IMR-90 (cell line): ENCODE results near the gene SERPINH1. TPM values are rescaled to one million over a fixed set of nuclear protein-coding genes. Genes with fewer than 3 reads are reported as not detected.

Source experiments
- ATAC-seq: fragments of 200-7000 bp; cut with Tn5 transposase; 2 replicates; pipeline ENCODE4 v1.9.1; 2020; ENCODE audit warnings: low read depth, mild to moderate bottlenecking, moderate library complexity
- BruUV-seq: library from RNA; stranded (reverse); fragments of 400-500 nt; replicated peaks from 2 replicates; lab custom pipeline; 2021; lab: Mats Ljungman, UMichigan
- CTCF ChIA-PET: fragments of 300-600 bp; formaldehyde crosslinking; extraction: SDS; loops from one replicate; lab custom pipeline; 2021; ENCODE audit warnings: antibody characterized with exemption; lab: Yijun Ruan, JAX
- POLR2A ChIA-PET: fragments of 300-600 bp; sonication (Branson Sonifier 250); formaldehyde crosslinking; loops from one replicate; lab custom pipeline; 2022; ENCODE audit warnings: antibody characterized with exemption; ENCODE audit not compliant: unreplicated experiment; lab: Charles Lee
- DNase-seq: peaks from one replicate; pipeline ENCODE4 v3.0.0; 2013
- H2AFZ ChIP-seq: replicated peaks from 2 replicates; pipeline ENCODE3; 2013; ENCODE audit warnings: low read length, mild to moderate bottlenecking; ENCODE audit not compliant: poor library complexity
- H2AK5ac ChIP-seq: 2 replicates; pipeline ENCODE4 v1.6.1; 2013; ENCODE audit warnings: low read depth, low read length, inconsistent platforms
- H2AK9ac ChIP-seq: replicated peaks from 2 replicates; pipeline ENCODE3; 2013; ENCODE audit warnings: mild to moderate bottlenecking, low read depth, low read length, moderate library complexity; ENCODE audit not compliant: poor library complexity
- H2BK120ac ChIP-seq: 2 replicates; pipeline ENCODE4 v1.6.1; 2013; ENCODE audit warnings: low read depth, low read length, inconsistent platforms
- H2BK15ac ChIP-seq: 3 replicates; pipeline ENCODE4 v1.6.1; 2013; ENCODE audit warnings: low read depth, low read length, inconsistent platforms
- H2BK20ac ChIP-seq: 2 replicates; pipeline ENCODE4 v1.6.1; 2013; ENCODE audit warnings: low read depth, mild to moderate bottlenecking, inconsistent platforms, low read length, moderate library complexity
- H2BK5ac ChIP-seq: 2 replicates; pipeline ENCODE4 v1.6.1; 2013; ENCODE audit warnings: mild to moderate bottlenecking, low read depth, low read length, inconsistent platforms; ENCODE audit not compliant: poor library complexity, severe bottlenecking
- H3K14ac ChIP-seq: replicated peaks from 2 replicates; pipeline ENCODE4 v1.6.1; 2013; ENCODE audit warnings: low read depth, low read length, inconsistent platforms
- H3K18ac ChIP-seq: 2 replicates; pipeline ENCODE4 v1.6.1; 2013; ENCODE audit warnings: low read depth, low read length, control low read depth
- H3K23ac ChIP-seq: 2 replicates; pipeline ENCODE4 v1.6.1; 2013; ENCODE audit warnings: low read depth, low read length, inconsistent platforms
- H3K27ac ChIP-seq: 2 replicates; pipeline ENCODE4 v1.5.1; 2013; ENCODE audit warnings: mild to moderate bottlenecking, control low read depth, low read length; ENCODE audit not compliant: insufficient read depth
- H3K27me3 ChIP-seq: 2 replicates; pipeline ENCODE4 v1.6.1; 2013; ENCODE audit warnings: low read length; ENCODE audit not compliant: control insufficient read depth, insufficient read depth
- H3K36me3 ChIP-seq: 2 replicates; pipeline ENCODE4 v1.6.1; 2013; ENCODE audit warnings: low read length, mixed read lengths; ENCODE audit not compliant: control insufficient read depth, insufficient read depth
- H3K4ac ChIP-seq: 2 replicates; pipeline ENCODE4 v1.6.1; 2013; ENCODE audit warnings: low read depth, low read length, inconsistent platforms
- H3K4me1 ChIP-seq: 2 replicates; pipeline ENCODE4 v1.6.1; 2013; ENCODE audit warnings: low read length, mixed read lengths; ENCODE audit not compliant: control insufficient read depth, insufficient read depth
- H3K4me2 ChIP-seq: 2 replicates; pipeline ENCODE4 v1.6.1; 2013; ENCODE audit warnings: low read depth, mild to moderate bottlenecking, control low read depth, low read length, moderate library complexity
- H3K4me3 ChIP-seq: 2 replicates; pipeline ENCODE4 v1.5.1; 2013; ENCODE audit warnings: low read depth, mild to moderate bottlenecking, control low read depth, low read length, moderate library complexity; ENCODE audit not compliant: insufficient read depth
- H3K56ac ChIP-seq: 2 replicates; pipeline ENCODE4 v1.6.1; 2013; ENCODE audit warnings: low read length, inconsistent platforms; ENCODE audit not compliant: insufficient read depth; ENCODE audit errors: extremely low read depth
- H3K79me1 ChIP-seq, 2 experiments: 2 replicates each; pipeline ENCODE4 v1.6.1; 2013; ENCODE audit warnings: low read length in 2 of 2, inconsistent platforms in 1 of 2, low read depth in 1 of 2
- H3K9ac ChIP-seq: 2 replicates; pipeline ENCODE4 v1.6.1; 2013; ENCODE audit warnings: low read depth, low read length, control low read depth
- H3K9me1 ChIP-seq: 2 replicates; pipeline ENCODE4 v1.6.1; 2013; ENCODE audit warnings: low read length, inconsistent platforms; ENCODE audit not compliant: insufficient read depth
- H3K9me3 ChIP-seq: 2 replicates; pipeline ENCODE4 v1.6.1; 2013; ENCODE audit warnings: low read length; ENCODE audit not compliant: control insufficient read depth, insufficient read depth
- H4K20me1 ChIP-seq: 2 replicates; pipeline ENCODE4 v1.6.1; 2013; ENCODE audit warnings: low read length, inconsistent platforms; ENCODE audit not compliant: insufficient read depth
- H4K5ac ChIP-seq: 2 replicates; pipeline ENCODE4 v1.6.1; 2013; ENCODE audit warnings: mild to moderate bottlenecking, low read depth, low read length, control low read depth
- H4K8ac ChIP-seq, 2 experiments: 2 replicates each; pipeline ENCODE4 v1.6.1; 2013; ENCODE audit warnings: low read depth in 2 of 2, low read length in 2 of 2, control low read depth in 1 of 2, inconsistent platforms in 1 of 2
- H4K91ac ChIP-seq: 2 replicates; pipeline ENCODE4 v1.6.1; 2013; ENCODE audit warnings: low read depth, low read length, inconsistent platforms; ENCODE audit not compliant: insufficient read depth
- BHLHE40 ChIP-seq: fragments of 150-350 bp; IDR thresholded peaks from 2 replicates; pipeline ENCODE4 v1.6.1; 2016; ENCODE audit warnings: mild to moderate bottlenecking, low read depth, low read length
- CEBPB ChIP-seq: IDR thresholded peaks from 2 replicates; pipeline ENCODE4 v1.6.1; 2012; ENCODE audit warnings: low read depth, low read length, improper control_type of control experiment
- CHD1 ChIP-seq: IDR thresholded peaks from 2 replicates; pipeline ENCODE4 v1.6.1; 2012; ENCODE audit warnings: low read depth, low read length, improper control_type of control experiment
- FOS ChIP-seq: fragments of 150-350 bp; IDR thresholded peaks from 2 replicates; pipeline ENCODE4 v1.6.1; 2016; ENCODE audit warnings: low read depth, low read length
- MAFK ChIP-seq: IDR thresholded peaks from 2 replicates; pipeline ENCODE4 v1.6.1; 2012; ENCODE audit warnings: low read depth, low read length, improper control_type of control experiment
- MXI1 ChIP-seq: IDR thresholded peaks from 2 replicates; pipeline ENCODE4 v1.6.1; 2012; ENCODE audit warnings: low read depth, mild to moderate bottlenecking, low read length, moderate library complexity, borderline replicate concordance
- NFE2L2 ChIP-seq: fragments of 150-350 bp; IDR thresholded peaks from 2 replicates; pipeline ENCODE4 v1.6.1; 2016; ENCODE audit warnings: low read depth, mild to moderate bottlenecking, low read length
- POLR2A ChIP-seq: IDR thresholded peaks from 2 replicates; pipeline ENCODE4 v1.6.1; 2012; ENCODE audit warnings: mild to moderate bottlenecking, low read depth, low read length
- RAD21 ChIP-seq: IDR thresholded peaks from 2 replicates; pipeline ENCODE4 v1.6.1; 2012; ENCODE audit warnings: low read length, improper control_type of control experiment
- RCOR1 ChIP-seq: IDR thresholded peaks from 2 replicates; pipeline ENCODE4 v1.6.1; 2012; ENCODE audit warnings: mild to moderate bottlenecking, low read length, improper control_type of control experiment; ENCODE audit not compliant: insufficient replicate concordance
- RFX5 ChIP-seq: IDR thresholded peaks from 2 replicates; pipeline ENCODE4 v1.8.0; 2012; ENCODE audit warnings: low read depth, mild to moderate bottlenecking, low read length, moderate library complexity
- SMC3 ChIP-seq: fragments of 150-350 bp; IDR thresholded peaks from 2 replicates; pipeline ENCODE4 v1.6.1; 2016; ENCODE audit warnings: low read depth, mild to moderate bottlenecking, antibody characterized with exemption, low read length, moderate library complexity
- WGBS, 2 experiments: methylation state at CpG; one replicate each; pipeline versions ENCODE4 v1.1.5 to v1.1.7; 2013; ENCODE audit warnings: missing lambda C conversion rate in 2 of 2; ENCODE audit not compliant: insufficient read length in 1 of 2; ENCODE audit errors: extremely low coverage in 2 of 2; 5-methylcytosine and 5-hydroxymethylcytosine counted together
- dilution Hi-C: fragments of 300-500 bp; cut with HindIII; formaldehyde crosslinking; loops from one replicate; pipeline ENCODE4 v1.14.3; 2018; ENCODE audit warnings: low sequenced_read_pairs; ENCODE audit not compliant: unreplicated experiment
- in situ Hi-C: fragments of 300-500 bp; cut with MboI; formaldehyde crosslinking; loops from 3 replicates; pipeline ENCODE4 v1.14.3; 2019; ENCODE audit warnings: low sequenced_read_pairs, inconsistent platforms, mixed read lengths
- intact Hi-C: fragments of 100-400 bp; cut with micrococcal nuclease; formaldehyde crosslinking; loops from 2 replicates; pipeline ENCODE4 v1.10.0; 2022
- polyA plus RNA-seq, 3 experiments: library from polyadenylated mRNA; depleted of rRNA; stranded (reverse); fragments of >200 nt; gene quantifications; 2 replicates each; pipeline ENCODE4 v1.2.3, GENCODE V29; 2012; ENCODE audit warnings: low replicate concordance in 1 of 3
- total RNA-seq: library from RNA; depleted of rRNA; stranded (reverse); fragments of >200 nt; gene quantifications from 2 replicates; pipeline ENCODE4 v1.2.3, GENCODE V29; 2012
- TF ChIP-seq, protein P1 (sequence below): fragments of 150-350 bp; IDR thresholded peaks from 2 replicates; pipeline ENCODE4 v1.6.1; 2016; ENCODE audit warnings: low read depth, mild to moderate bottlenecking, low read length, moderate library complexity, borderline replicate concordance
- TF ChIP-seq, protein P2 (sequence below): fragments of 150-350 bp; IDR thresholded peaks from 2 replicates; pipeline ENCODE4 v1.6.1; 2017; ENCODE audit warnings: mild to moderate bottlenecking, antibody characterized with exemption, low read length, low read depth
- TF ChIP-seq, protein P3 (sequence below): conservative IDR thresholded peaks from 2 replicates; pipeline ENCODE4 v1.5.1; 2012; ENCODE audit warnings: mild to moderate bottlenecking, low read depth, low read length, improper control_type of control experiment

Gene SERPINH1
- total and polyA plus RNA-seq, 2 of the 4 experiments (the other 2 are of a cell fraction), result 841 to 1,857 TPM

DNA sequence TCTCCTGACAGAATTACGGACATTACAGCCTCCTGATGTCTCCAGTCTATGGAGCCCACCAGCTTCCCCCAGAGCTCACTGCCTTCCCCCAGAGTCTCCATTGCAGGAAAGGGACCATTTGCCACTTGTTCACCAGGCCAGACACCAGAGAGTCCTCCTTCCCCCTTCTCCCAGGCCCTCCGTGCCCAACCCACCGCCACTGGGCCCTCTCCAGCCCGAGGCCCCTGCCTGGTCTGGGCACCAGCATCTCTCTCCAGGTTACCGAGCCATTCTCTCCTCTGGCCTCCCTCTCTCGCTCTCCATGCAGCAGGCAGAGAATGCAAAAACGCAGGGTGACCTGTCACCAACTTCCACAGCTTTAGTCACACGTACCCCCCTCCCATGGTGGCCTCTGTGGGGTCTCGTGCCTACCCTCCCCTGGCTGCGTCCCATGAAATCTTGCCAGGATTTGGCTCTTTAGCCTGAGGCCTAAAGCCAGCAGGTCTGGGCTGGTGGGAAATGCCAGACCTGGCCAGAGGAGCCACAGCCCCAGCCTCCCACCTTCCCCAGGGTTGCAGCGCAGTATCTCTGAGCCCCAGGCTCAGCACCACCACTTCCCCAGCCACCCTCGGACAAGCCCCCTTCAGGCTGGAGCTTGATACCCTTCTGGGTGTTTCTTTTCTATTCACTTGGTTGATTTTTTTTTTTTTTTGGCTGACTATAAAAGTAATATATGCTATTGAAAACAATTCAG lies 6.8 kb upstream of the SERPINH1 start:
- peak overlapping the region; percentile 97 for H2BK15ac ChIP-seq
- H2AK9ac ChIP-seq, result peak overlapping the region; percentile 98
- H3K4ac ChIP-seq, result peak overlapping the region; percentile 97
- peak overlapping the region; percentile 82 for H3K18ac ChIP-seq
- ChIA-PET POLR2A (interaction anchor here (1.7 kb wide), 1 partner anchor 10 kb away, joined by 27 read pairs; no protein-coding TSS in a partner anchor), CTCF (interaction anchor here (0.9 to 1.3 kb wide), 2 partner anchors 9 to 11 kb away, joined by 3 to 4 read pairs; no protein-coding TSS in a partner anchor)
- peak overlapping the region; percentile 80 for H3K14ac ChIP-seq
- peak overlapping the region; percentile 78 for H3K4me2 ChIP-seq
- peak overlapping the region; percentile 98 for H4K91ac ChIP-seq
- dilution Hi-C loops, result no loop called here
- H2AFZ ChIP-seq, result peak overlapping the region; percentile 87
- H4K20me1 ChIP-seq, result no peaks in the 10 kb centered on the region
- peak overlapping the region; percentile 91 for H2BK5ac ChIP-seq
- WGBS, 2 experiments, result 76% methylated on average over 7 of the region's 12 CpGs; no CpG with 5 or more reads in 1 of the 2 experiments
- DNase-seq (no peak), ATAC-seq (no peak)
- intact Hi-C loops, result no loop called here
- peaks cover 41% of the 10 kb centered on the region for H3K4me1 ChIP-seq
- H4K8ac ChIP-seq, result peak overlapping the region; percentile 97 to 98
- H3K4me3 ChIP-seq, result peak overlapping the region; percentile 27; the same call in 1 of the 2 replicates
- H3K27me3 ChIP-seq, result no peaks in the 10 kb centered on the region
- peak overlapping the region; percentile 96 for H3K27ac ChIP-seq
- H3K36me3 ChIP-seq, result no peaks in the 10 kb centered on the region
- peaks cover 13 to 50% of the 10 kb centered on the region in 2 experiments for H3K79me1 ChIP-seq
- H3K9me1 ChIP-seq, result peaks cover 36% of the 10 kb centered on the region
- in situ Hi-C loops, result no loop called here
- H3K56ac ChIP-seq, result peak overlapping the region; percentile 93
- H2BK20ac ChIP-seq, result peak overlapping the region; percentile 95
- H2AK5ac ChIP-seq, result peak overlapping the region; percentile 97
- H2BK120ac ChIP-seq, result peak overlapping the region; percentile 92
- H4K5ac ChIP-seq, result peak overlapping the region; percentile 94
- no peaks in the 10 kb centered on the region for H3K9me3 ChIP-seq
- peak overlapping the region; percentile 81 for H3K9ac ChIP-seq
- peak overlapping the region; percentile 64 for H3K23ac ChIP-seq
- no TSS peak for BruUV-seq
- TF ChIP-seq, protein P1, sequence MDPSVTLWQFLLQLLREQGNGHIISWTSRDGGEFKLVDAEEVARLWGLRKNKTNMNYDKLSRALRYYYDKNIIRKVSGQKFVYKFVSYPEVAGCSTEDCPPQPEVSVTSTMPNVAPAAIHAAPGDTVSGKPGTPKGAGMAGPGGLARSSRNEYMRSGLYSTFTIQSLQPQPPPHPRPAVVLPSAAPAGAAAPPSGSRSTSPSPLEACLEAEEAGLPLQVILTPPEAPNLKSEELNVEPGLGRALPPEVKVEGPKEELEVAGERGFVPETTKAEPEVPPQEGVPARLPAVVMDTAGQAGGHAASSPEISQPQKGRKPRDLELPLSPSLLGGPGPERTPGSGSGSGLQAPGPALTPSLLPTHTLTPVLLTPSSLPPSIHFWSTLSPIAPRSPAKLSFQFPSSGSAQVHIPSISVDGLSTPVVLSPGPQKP, result no peak
- TF ChIP-seq NFE2L2, result no peak
- TF ChIP-seq MXI1, result no peak
- TF ChIP-seq, protein P2, sequence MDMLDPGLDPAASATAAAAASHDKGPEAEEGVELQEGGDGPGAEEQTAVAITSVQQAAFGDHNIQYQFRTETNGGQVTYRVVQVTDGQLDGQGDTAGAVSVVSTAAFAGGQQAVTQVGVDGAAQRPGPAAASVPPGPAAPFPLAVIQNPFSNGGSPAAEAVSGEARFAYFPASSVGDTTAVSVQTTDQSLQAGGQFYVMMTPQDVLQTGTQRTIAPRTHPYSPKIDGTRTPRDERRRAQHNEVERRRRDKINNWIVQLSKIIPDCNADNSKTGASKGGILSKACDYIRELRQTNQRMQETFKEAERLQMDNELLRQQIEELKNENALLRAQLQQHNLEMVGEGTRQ, result no peak
- no peak for TF ChIP-seq RFX5
- no peak for TF ChIP-seq SMC3
- TF ChIP-seq MAFK, result no peak
- TF ChIP-seq CEBPB, result no peak
- no peak for TF ChIP-seq FOS
- no peak for TF ChIP-seq RAD21
- TF ChIP-seq CHD1, result no peak
- TF ChIP-seq, protein P3, sequence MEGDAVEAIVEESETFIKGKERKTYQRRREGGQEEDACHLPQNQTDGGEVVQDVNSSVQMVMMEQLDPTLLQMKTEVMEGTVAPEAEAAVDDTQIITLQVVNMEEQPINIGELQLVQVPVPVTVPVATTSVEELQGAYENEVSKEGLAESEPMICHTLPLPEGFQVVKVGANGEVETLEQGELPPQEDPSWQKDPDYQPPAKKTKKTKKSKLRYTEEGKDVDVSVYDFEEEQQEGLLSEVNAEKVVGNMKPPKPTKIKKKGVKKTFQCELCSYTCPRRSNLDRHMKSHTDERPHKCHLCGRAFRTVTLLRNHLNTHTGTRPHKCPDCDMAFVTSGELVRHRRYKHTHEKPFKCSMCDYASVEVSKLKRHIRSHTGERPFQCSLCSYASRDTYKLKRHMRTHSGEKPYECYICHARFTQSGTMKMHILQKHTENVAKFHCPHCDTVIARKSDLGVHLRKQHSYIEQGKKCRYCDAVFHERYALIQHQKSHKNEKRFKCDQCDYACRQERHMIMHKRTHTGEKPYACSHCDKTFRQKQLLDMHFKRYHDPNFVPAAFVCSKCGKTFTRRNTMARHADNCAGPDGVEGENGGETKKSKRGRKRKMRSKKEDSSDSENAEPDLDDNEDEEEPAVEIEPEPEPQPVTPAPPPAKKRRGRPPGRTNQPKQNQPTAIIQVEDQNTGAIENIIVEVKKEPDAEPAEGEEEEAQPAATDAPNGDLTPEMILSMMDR, result no peak
- TF ChIP-seq RCOR1, result no peak
- no peak for TF ChIP-seq BHLHE40
- TF ChIP-seq POLR2A, result no peak
